IMR-90 (cell line): ENCODE data around the gene SYT6. TPM values are rescaled to one million over a fixed set of nuclear protein-coding genes. Genes with fewer than 3 reads are reported as not detected.

Experiments used
- ATAC-seq: fragments of 200-7000 bp; cut with Tn5 transposase; 2 replicates; pipeline ENCODE4 v1.9.1; 2020; ENCODE audit warnings: low read depth, mild to moderate bottlenecking, moderate library complexity
- BruUV-seq: library from RNA; stranded (reverse); fragments of 400-500 nt; replicated peaks from 2 replicates; lab custom pipeline; 2021; lab: Mats Ljungman, UMichigan
- CTCF ChIA-PET: fragments of 300-600 bp; formaldehyde crosslinking; extraction: SDS; loops from one replicate; lab custom pipeline; 2021; ENCODE audit warnings: antibody characterized with exemption; lab: Yijun Ruan, JAX
- POLR2A ChIA-PET: fragments of 300-600 bp; sonication (Branson Sonifier 250); formaldehyde crosslinking; loops from one replicate; lab custom pipeline; 2022; ENCODE audit warnings: antibody characterized with exemption; ENCODE audit not compliant: unreplicated experiment; lab: Charles Lee
- DNase-seq: peaks from one replicate; pipeline ENCODE4 v3.0.0; 2013
- H2AFZ ChIP-seq: replicated peaks from 2 replicates; pipeline ENCODE3; 2013; ENCODE audit warnings: low read length, mild to moderate bottlenecking; ENCODE audit not compliant: poor library complexity
- H2AK5ac ChIP-seq: 2 replicates; pipeline ENCODE4 v1.6.1; 2013; ENCODE audit warnings: low read depth, low read length, inconsistent platforms
- H2AK9ac ChIP-seq: replicated peaks from 2 replicates; pipeline ENCODE3; 2013; ENCODE audit warnings: mild to moderate bottlenecking, low read depth, low read length, moderate library complexity; ENCODE audit not compliant: poor library complexity
- H2BK120ac ChIP-seq: 2 replicates; pipeline ENCODE4 v1.6.1; 2013; ENCODE audit warnings: low read depth, low read length, inconsistent platforms
- H2BK15ac ChIP-seq: 3 replicates; pipeline ENCODE4 v1.6.1; 2013; ENCODE audit warnings: low read depth, low read length, inconsistent platforms
- H2BK20ac ChIP-seq: 2 replicates; pipeline ENCODE4 v1.6.1; 2013; ENCODE audit warnings: low read depth, mild to moderate bottlenecking, inconsistent platforms, low read length, moderate library complexity
- H2BK5ac ChIP-seq: 2 replicates; pipeline ENCODE4 v1.6.1; 2013; ENCODE audit warnings: mild to moderate bottlenecking, low read depth, low read length, inconsistent platforms; ENCODE audit not compliant: poor library complexity, severe bottlenecking
- H3K14ac ChIP-seq: replicated peaks from 2 replicates; pipeline ENCODE4 v1.6.1; 2013; ENCODE audit warnings: low read depth, low read length, inconsistent platforms
- H3K18ac ChIP-seq: 2 replicates; pipeline ENCODE4 v1.6.1; 2013; ENCODE audit warnings: low read depth, low read length, control low read depth
- H3K23ac ChIP-seq: 2 replicates; pipeline ENCODE4 v1.6.1; 2013; ENCODE audit warnings: low read depth, low read length, inconsistent platforms
- H3K27ac ChIP-seq: 2 replicates; pipeline ENCODE4 v1.5.1; 2013; ENCODE audit warnings: mild to moderate bottlenecking, control low read depth, low read length; ENCODE audit not compliant: insufficient read depth
- H3K27me3 ChIP-seq: 2 replicates; pipeline ENCODE4 v1.6.1; 2013; ENCODE audit warnings: low read length; ENCODE audit not compliant: control insufficient read depth, insufficient read depth
- H3K36me3 ChIP-seq: 2 replicates; pipeline ENCODE4 v1.6.1; 2013; ENCODE audit warnings: low read length, mixed read lengths; ENCODE audit not compliant: control insufficient read depth, insufficient read depth
- H3K4ac ChIP-seq: 2 replicates; pipeline ENCODE4 v1.6.1; 2013; ENCODE audit warnings: low read depth, low read length, inconsistent platforms
- H3K4me1 ChIP-seq: 2 replicates; pipeline ENCODE4 v1.6.1; 2013; ENCODE audit warnings: low read length, mixed read lengths; ENCODE audit not compliant: control insufficient read depth, insufficient read depth
- H3K4me2 ChIP-seq: 2 replicates; pipeline ENCODE4 v1.6.1; 2013; ENCODE audit warnings: low read depth, mild to moderate bottlenecking, control low read depth, low read length, moderate library complexity
- H3K4me3 ChIP-seq: 2 replicates; pipeline ENCODE4 v1.5.1; 2013; ENCODE audit warnings: low read depth, mild to moderate bottlenecking, control low read depth, low read length, moderate library complexity; ENCODE audit not compliant: insufficient read depth
- H3K56ac ChIP-seq: 2 replicates; pipeline ENCODE4 v1.6.1; 2013; ENCODE audit warnings: low read length, inconsistent platforms; ENCODE audit not compliant: insufficient read depth; ENCODE audit errors: extremely low read depth
- H3K79me1 ChIP-seq, 2 experiments: 2 replicates each; pipeline ENCODE4 v1.6.1; 2013; ENCODE audit warnings: low read length in 2 of 2, inconsistent platforms in 1 of 2, low read depth in 1 of 2
- H3K9ac ChIP-seq: 2 replicates; pipeline ENCODE4 v1.6.1; 2013; ENCODE audit warnings: low read depth, low read length, control low read depth
- H3K9me1 ChIP-seq: 2 replicates; pipeline ENCODE4 v1.6.1; 2013; ENCODE audit warnings: low read length, inconsistent platforms; ENCODE audit not compliant: insufficient read depth
- H3K9me3 ChIP-seq: 2 replicates; pipeline ENCODE4 v1.6.1; 2013; ENCODE audit warnings: low read length; ENCODE audit not compliant: control insufficient read depth, insufficient read depth
- H4K20me1 ChIP-seq: 2 replicates; pipeline ENCODE4 v1.6.1; 2013; ENCODE audit warnings: low read length, inconsistent platforms; ENCODE audit not compliant: insufficient read depth
- H4K5ac ChIP-seq: 2 replicates; pipeline ENCODE4 v1.6.1; 2013; ENCODE audit warnings: mild to moderate bottlenecking, low read depth, low read length, control low read depth
- H4K8ac ChIP-seq, 2 experiments: 2 replicates each; pipeline ENCODE4 v1.6.1; 2013; ENCODE audit warnings: low read depth in 2 of 2, low read length in 2 of 2, control low read depth in 1 of 2, inconsistent platforms in 1 of 2
- H4K91ac ChIP-seq: 2 replicates; pipeline ENCODE4 v1.6.1; 2013; ENCODE audit warnings: low read depth, low read length, inconsistent platforms; ENCODE audit not compliant: insufficient read depth
- BHLHE40 ChIP-seq: fragments of 150-350 bp; IDR thresholded peaks from 2 replicates; pipeline ENCODE4 v1.6.1; 2016; ENCODE audit warnings: mild to moderate bottlenecking, low read depth, low read length
- CEBPB ChIP-seq: IDR thresholded peaks from 2 replicates; pipeline ENCODE4 v1.6.1; 2012; ENCODE audit warnings: low read depth, low read length, improper control_type of control experiment
- MAFK ChIP-seq: IDR thresholded peaks from 2 replicates; pipeline ENCODE4 v1.6.1; 2012; ENCODE audit warnings: low read depth, low read length, improper control_type of control experiment
- MXI1 ChIP-seq: IDR thresholded peaks from 2 replicates; pipeline ENCODE4 v1.6.1; 2012; ENCODE audit warnings: low read depth, mild to moderate bottlenecking, low read length, moderate library complexity, borderline replicate concordance
- WGBS, 2 experiments: methylation state at CpG; one replicate each; pipeline versions ENCODE4 v1.1.5 to v1.1.7; 2013; ENCODE audit warnings: missing lambda C conversion rate in 2 of 2; ENCODE audit not compliant: insufficient read length in 1 of 2; ENCODE audit errors: extremely low coverage in 2 of 2; 5-methylcytosine and 5-hydroxymethylcytosine counted together
- dilution Hi-C: fragments of 300-500 bp; cut with HindIII; formaldehyde crosslinking; loops from one replicate; pipeline ENCODE4 v1.14.3; 2018; ENCODE audit warnings: low sequenced_read_pairs; ENCODE audit not compliant: unreplicated experiment
- in situ Hi-C: fragments of 300-500 bp; cut with MboI; formaldehyde crosslinking; loops from 3 replicates; pipeline ENCODE4 v1.14.3; 2019; ENCODE audit warnings: low sequenced_read_pairs, inconsistent platforms, mixed read lengths
- intact Hi-C: fragments of 100-400 bp; cut with micrococcal nuclease; formaldehyde crosslinking; loops from 2 replicates; pipeline ENCODE4 v1.10.0; 2022
- polyA plus RNA-seq, 3 experiments: library from polyadenylated mRNA; depleted of rRNA; stranded (reverse); fragments of >200 nt; gene quantifications; 2 replicates each; pipeline ENCODE4 v1.2.3, GENCODE V29; 2012; ENCODE audit warnings: low replicate concordance in 1 of 3
- total RNA-seq: library from RNA; depleted of rRNA; stranded (reverse); fragments of >200 nt; gene quantifications from 2 replicates; pipeline ENCODE4 v1.2.3, GENCODE V29; 2012

Gene SYT6
- total and polyA plus RNA-seq, 2 of the 4 experiments (the other 2 are of a cell fraction), result not detected

- no peak overlapping the region for H3K56ac ChIP-seq
- CTCF ChIA-PET, result no interaction called here
- H3K14ac ChIP-seq, result no peak overlapping the region
- H3K4me2 ChIP-seq, result no peak overlapping the region
- no peak overlapping the region for H3K9ac ChIP-seq
- in situ Hi-C loops, result no loop called here
- H3K9me3 ChIP-seq, result no peaks in the 10 kb centered on the region
- no CpG with 5 or more reads among the region's 2 CpGs for WGBS, 2 experiments
- no peak overlapping the region for H4K91ac ChIP-seq
- DNase-seq (no peak), ATAC-seq (no peak)
- POLR2A ChIA-PET, result no interaction called here
- H4K20me1 ChIP-seq, result no peaks in the 10 kb centered on the region
- TF ChIP-seq MAFK (no peak), MXI1 (no peak), CEBPB (peak; percentile 21; the same call in 1 of the 2 replicates), BHLHE40 (no peak)
- H2AFZ ChIP-seq, result no peak overlapping the region
- H2BK120ac ChIP-seq, result no peak overlapping the region
- H4K8ac ChIP-seq, result no peak overlapping the region
- H3K18ac ChIP-seq, result no peak overlapping the region
- H3K4me3 ChIP-seq, result no peak overlapping the region
- intact Hi-C loops, result no loop called here
- no peak overlapping the region for H2BK5ac ChIP-seq
- no peak overlapping the region for H4K5ac ChIP-seq
- no peak overlapping the region for H2BK15ac ChIP-seq
- H3K27ac ChIP-seq, result no peak overlapping the region
- no peaks in the 10 kb centered on the region for H3K9me1 ChIP-seq
- no peaks in the 10 kb centered on the region for H3K4me1 ChIP-seq
- H2BK20ac ChIP-seq, result no peak overlapping the region
- dilution Hi-C loops, result no loop called here
- no TSS peak for BruUV-seq
- peaks cover 38% of the 10 kb centered on the region for H3K27me3 ChIP-seq
- no peaks in the 10 kb centered on the region for H3K36me3 ChIP-seq
- no peak overlapping the region for H2AK5ac ChIP-seq
- no peaks in the 10 kb centered on the region for H3K79me1 ChIP-seq
- no peak overlapping the region for H3K23ac ChIP-seq
- no peak overlapping the region for H3K4ac ChIP-seq
- no peak overlapping the region for H2AK9ac ChIP-seq
These were observed 70.6 kb downstream of the SYT6 start for GRCh38 chr1:114082867-114083585.
